ENCODE data around the gene TMEM182. TPM values are rescaled to one million over a fixed set of nuclear protein-coding genes. Genes with fewer than 3 reads are reported as not detected.

The TMEM182 gene
- total and polyA plus RNA-seq, 9 of the 15 experiments (the other 6 are each of a cell fraction or from before 2014, with no cell fraction given) = 5.2 to 11.4 (median 7.5) TPM

GRCh38 chr2:102736410-102737409, 25.1 kb upstream of the TMEM182 start:
- H3K27me3 ChIP-seq (ENCODE audit: control insufficient read depth in 2 of 2, insufficient read depth in 2 of 2, low read length in 2 of 2) = no peaks in the 10 kb centered on the region
- intact Hi-C loops (cut with micrococcal nuclease) (no loop called here), in situ Hi-C loops (cut with MboI) (no loop called here)
- H3K4me3 ChIP-seq = peak overlapping the region; percentile 79
- peaks cover 6 to 10% of the 10 kb centered on the region in 2 experiments for H3K4me1 ChIP-seq (replicated peaks in 1 of 2; ENCODE audit: control insufficient read depth in 2 of 2, insufficient read depth in 2 of 2, low read length in 2 of 2)
- peak overlapping the region; percentile 83 to 98 for H3K9ac ChIP-seq (ENCODE audit: insufficient read depth in 1 of 2, low read depth in 2 of 2, low read length in 2 of 2)
- POLR2A ChIA-PET = interaction anchor here (0.6 to 1.6 kb wide), 6 partner anchors 17 to 121 kb away, joined by 3 to 8 read pairs (median 4); no protein-coding TSS in a partner anchor
- peaks cover 40% of the 10 kb centered on the region for H3K79me2 ChIP-seq (ENCODE audit: control insufficient read depth, insufficient read depth, low read length)
- no peaks in the 10 kb centered on the region for H3K9me1 ChIP-seq (ENCODE audit: control insufficient read depth, insufficient read depth, low read length)
- peak; percentile 90 to 97 (median 95) for DNase-seq (ENCODE audit: extremely low read depth in 1 of 4, low spot score in 3 of 4)
- H3K36me3 ChIP-seq (ENCODE audit: control insufficient read depth, insufficient read depth, low read length) = peaks cover 5% of the 10 kb centered on the region
- under 1% methylated on average over 42 of the region's 52 CpGs for WGBS (ENCODE audit: insufficient coverage, low coverage, missing lambda C conversion rate)
- peak overlapping the region; percentile 93 for H3K4me2 ChIP-seq (ENCODE audit: insufficient read depth, low read length)
- no peaks in the 10 kb centered on the region for H3K9me3 ChIP-seq (replicated peaks; ENCODE audit: control insufficient read depth, insufficient read depth, low read depth, low read length)
- FAIRE-seq = peak; percentile 65
- peak overlapping the region; percentile 69 for H3K27ac ChIP-seq (ENCODE audit: extremely low read depth, low read depth, low read length)
- CTCF ChIA-PET (ENCODE audit: low intra/inter-chr PET ratio) = no interaction called here
- TSS peak; percentile 86 for BruUV-seq (replicated peaks)
- ATAC-seq = peak; percentile 96
- peak overlapping the region; percentile 98 for H2AFZ ChIP-seq (ENCODE audit: low read depth, low read length)
- H4K20me1 ChIP-seq (replicated peaks; ENCODE audit: control insufficient read depth, insufficient read depth, low read length) = peaks cover 10% of the 10 kb centered on the region; the same call in 1 of the 2 replicates
- TF ChIP-seq MXI1 (IDR thresholded peaks at IDR 0.05; ENCODE audit: low read depth, low read length) (no peak), CBFB (CRISPR knock-in tag; IDR thresholded peaks at IDR 0.05) (peak; percentile 42; the same call in 1 of the 2 replicates), CAMTA2 (CRISPR knock-in tag; conservative IDR thresholded peaks at IDR 0.05) (0 out of 2 replicates have a peak, but pooled peaks have one; percentile 30), TFAP4 (CRISPR knock-in tag; IDR thresholded peaks at IDR 0.05; ENCODE audit: borderline replicate concordance) (no peak), KLF16 (IDR thresholded peaks at IDR 0.05) (no peak), GTF2A2 (tag; IDR thresholded peaks at IDR 0.05) (no peak), EWSR1 (IDR thresholded peaks at IDR 0.05; ENCODE audit: borderline replicate concordance, low read depth, partially characterized antibody) (no peak), HDGF (IDR thresholded peaks at IDR 0.05) (no peak), ATF6 (CRISPR knock-in tag; IDR thresholded peaks at IDR 0.05) (0 out of 2 replicates have a peak, but pooled peaks have one; percentile 82), NCOA2 (IDR thresholded peaks at IDR 0.05; ENCODE audit: partially characterized antibody in 2 of 2) (no peak), NR1H2 (CRISPR knock-in tag; IDR thresholded peaks at IDR 0.05) (no peak), ZNF766 (CRISPR knock-in tag; conservative IDR thresholded peaks at IDR 0.05) (no peak), WHSC1 (IDR thresholded peaks at IDR 0.05; ENCODE audit: low read length) (no peak), NFE2L1 (tag; IDR thresholded peaks at IDR 0.05; ENCODE audit: borderline replicate concordance, low read depth) (no peak), SMARCC2 (IDR thresholded peaks at IDR 0.05; ENCODE audit: low read depth) (no peak; the same call in 1 of the 2 replicates)
- TF ChIP-seq, protein P1, sequence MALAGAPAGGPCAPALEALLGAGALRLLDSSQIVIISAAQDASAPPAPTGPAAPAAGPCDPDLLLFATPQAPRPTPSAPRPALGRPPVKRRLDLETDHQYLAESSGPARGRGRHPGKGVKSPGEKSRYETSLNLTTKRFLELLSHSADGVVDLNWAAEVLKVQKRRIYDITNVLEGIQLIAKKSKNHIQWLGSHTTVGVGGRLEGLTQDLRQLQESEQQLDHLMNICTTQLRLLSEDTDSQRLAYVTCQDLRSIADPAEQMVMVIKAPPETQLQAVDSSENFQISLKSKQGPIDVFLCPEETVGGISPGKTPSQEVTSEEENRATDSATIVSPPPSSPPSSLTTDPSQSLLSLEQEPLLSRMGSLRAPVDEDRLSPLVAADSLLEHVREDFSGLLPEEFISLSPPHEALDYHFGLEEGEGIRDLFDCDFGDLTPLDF (CRISPR knock-in tag; IDR thresholded peaks at IDR 0.05) = 0 out of 2 replicates have a peak, but pooled peaks have one; percentile 44

All from K562 (cell line).